Uterus (tissue), 4 donors: ENCODE measurements around the gene TBRG4. TPM values are rescaled to one million over a fixed set of nuclear protein-coding genes. Genes with fewer than 3 reads are reported as not detected.
A peak's percentile ranks its signal among the peaks of the same experiment; 100 is the strongest.
"Not testable (repeated sequence)": the region's sequence is repeated elsewhere in the genome, so short reads cannot be mapped to it uniquely, and the experiment has no call there.

Experiments used
- DNase-seq, 2 donors: peaks; one replicate each; pipeline ENCODE4 v3.0.0-alpha.2; 2019 to 2020
- H3K27ac ChIP-seq, 2 donors: fragments of 200-600 bp; sonication (generic); 1 replicate in 1 of 2; 2 replicates in 1 of 2; pipeline ENCODE4 v1.5.1; 2016 to 2018
- H3K27me3 ChIP-seq, 2 donors: fragments of 200-600 bp; sonication (generic); one replicate each; pipeline ENCODE4 v1.5.1; 2018 to 2019; ENCODE audit warnings: control low read depth in 1 of 2
- H3K36me3 ChIP-seq, 2 donors: fragments of 200-600 bp; sonication (generic); one replicate each; pipeline ENCODE4 v1.5.1; 2019; ENCODE audit warnings: control low read depth in 1 of 2
- H3K4me1 ChIP-seq, 2 donors: fragments of 200-600 bp; sonication (generic); one replicate each; pipeline ENCODE4 v1.5.1; 2018 to 2019; ENCODE audit warnings: control low read depth in 1 of 2
- H3K4me3 ChIP-seq, 2 donors: fragments of 200-600 bp; sonication (generic); 1 replicate in 1 of 2; 2 replicates in 1 of 2; pipeline ENCODE4 v1.5.1; 2018 to 2019; ENCODE audit warnings: mild to moderate bottlenecking in 1 of 2
- H3K9me3 ChIP-seq, 2 donors: fragments of 200-600 bp; sonication (generic); one replicate each; pipeline ENCODE4 v1.5.1; 2019; ENCODE audit warnings: control low read depth in 1 of 2
- CTCF ChIP-seq, 4 experiments: fragments of 200-600 bp in 2 of 4; fragments of 450-650 bp in 2 of 4; sonication (generic) in 2 of 4; IDR thresholded peaks; one replicate each; pipeline ENCODE4 v1.5.1; 2016 to 2019; ENCODE audit warnings: antibody characterized with exemption in 4 of 4, mild to moderate bottlenecking in 2 of 4, moderate library complexity in 1 of 4
- POLR2A ChIP-seq, 2 donors: fragments of 450-650 bp; IDR thresholded peaks; one replicate each; pipeline ENCODE4 v1.6.1; 2016; ENCODE audit warnings: antibody characterized with exemption in 2 of 2, mild to moderate bottlenecking in 1 of 2, moderate library complexity in 1 of 2
- intact Hi-C: fragments of 100-400 bp; cut with DNase I; formaldehyde crosslinking; loops from one replicate; pipeline ENCODE4 v1.15.1; 2023; ENCODE audit warnings: low total_unique reads
- total RNA-seq, 4 donors: library from RNA; depleted of rRNA in 3 of 4; stranded (reverse); fragments of >200 nt in 3 of 4; gene quantifications; one replicate each; pipeline versions ENCODE4 v1.1.0 to v1.2.4, GENCODE V29; 2014 to 2023
- donor health status: DM: yes; HTN: yes; CAD: no.

Gene TBRG4
- total RNA-seq, 4 donors from 2014 or later = 7.4 to 51.2 (median 42.5) TPM

GRCh38 chr7:45116048-45116447 is 4.6 kb upstream of the TBRG4 start:
- no peak for DNase-seq
- Histone ChIP-seq H3K27ac (no peak overlapping the region), H3K27me3 (no peaks in the 10 kb centered on the region), H3K4me3 (no peak overlapping the region), H3K4me1 (no peaks in the 10 kb centered on the region), H3K9me3 (no peaks in the 10 kb centered on the region), H3K36me3 (no peaks in the 10 kb centered on the region)
- TF ChIP-seq POLR2A (IDR thresholded peaks at IDR 0.05) (no peak), CTCF (IDR thresholded peaks at IDR 0.05) (no peak)
- intact Hi-C loops = no loop called here

GRCh38 chr7:45114926-45115325 is 3.4 kb upstream of the TBRG4 start:
- intact Hi-C loops = no loop called here
- no peak for DNase-seq

GRCh38 chr7:45114257-45114656 is 2.8 kb upstream of the TBRG4 start:
- H3K4me3 ChIP-seq, H3K27ac ChIP-seq, H3K27me3 ChIP-seq, intact Hi-C loops, H3K4me1 ChIP-seq, H3K36me3 ChIP-seq, DNase-seq, H3K9me3 ChIP-seq: not testable (repeated sequence)

More at GRCh38 chr7:45114926-45115325, 3.4 kb upstream of the TBRG4 start:
- Histone ChIP-seq H3K36me3 (no peaks in the 10 kb centered on the region), H3K27me3 (no peaks in the 10 kb centered on the region), H3K9me3 (no peaks in the 10 kb centered on the region), H3K4me1 (no peaks in the 10 kb centered on the region), H3K4me3 (no peak overlapping the region), H3K27ac (no peak overlapping the region)
- TF ChIP-seq CTCF (IDR thresholded peaks at IDR 0.05) (no peak), POLR2A (IDR thresholded peaks at IDR 0.05) (no peak)

- H3K4me3 ChIP-seq = peak overlapping the region in 1 of 2 donors; percentile 50
- TF ChIP-seq CTCF (IDR thresholded peaks at IDR 0.05) = no peak
- no peak for TF ChIP-seq POLR2A (IDR thresholded peaks at IDR 0.05)
- intact Hi-C loops = no loop called here
These were observed 1.2 kb upstream of the TBRG4 start for GRCh38 chr7:45112648-45113047.

GRCh38 chr7:45108863-45109262 is 2.6 kb downstream of the TBRG4 start:
- TF ChIP-seq POLR2A (IDR thresholded peaks at IDR 0.05) (no peak), CTCF (IDR thresholded peaks at IDR 0.05) (no peak)
- H3K4me3 ChIP-seq = no peak overlapping the region
- H3K27ac ChIP-seq = no peak overlapping the region
- H3K9me3 ChIP-seq = no peaks in the 10 kb centered on the region
- H3K27me3 ChIP-seq = no peaks in the 10 kb centered on the region
- DNase-seq = no peak
- intact Hi-C loops = no loop called here
- H3K36me3 ChIP-seq = no peaks in the 10 kb centered on the region
- H3K4me1 ChIP-seq = peaks cover 0 to 3% of the 10 kb centered on the region in 2 donors

More at GRCh38 chr7:45112648-45113047, 1.2 kb upstream of the TBRG4 start:
- Histone ChIP-seq H3K4me1 (peaks cover 0 to 3% of the 10 kb centered on the region in 2 donors), H3K27ac (peak overlapping the region in 1 of 2 donors; percentile 92), H3K36me3 (no peaks in the 10 kb centered on the region), H3K27me3 (no peaks in the 10 kb centered on the region), H3K9me3 (no peaks in the 10 kb centered on the region)
- DNase-seq = no peak

GRCh38 chr7:45107356-45107755 is 4.1 kb downstream of the TBRG4 start:
- Histone ChIP-seq H3K27ac (no peak overlapping the region), H3K4me3 (no peak overlapping the region), H3K36me3 (no peaks in the 10 kb centered on the region), H3K9me3 (no peaks in the 10 kb centered on the region), H3K4me1 (peaks cover 0 to 3% of the 10 kb centered on the region in 2 donors), H3K27me3 (no peaks in the 10 kb centered on the region)
- intact Hi-C loops = no loop called here
- no peak for TF ChIP-seq POLR2A (IDR thresholded peaks at IDR 0.05)
- no peak for TF ChIP-seq CTCF (IDR thresholded peaks at IDR 0.05)
- DNase-seq = no peak
